Activated T-cell treated with anti-CD3 and anti-CD28 coated beads, Interleukin-2, amount 50 U/mL, for 1 hour (primary cell): Measurements from ENCODE around the gene FREM2.

Source experiments
- DNase-seq: peaks from one replicate; pipeline ENCODE4 v3.0.0-alpha.2; 2020

FREM2 gene

DNA sequence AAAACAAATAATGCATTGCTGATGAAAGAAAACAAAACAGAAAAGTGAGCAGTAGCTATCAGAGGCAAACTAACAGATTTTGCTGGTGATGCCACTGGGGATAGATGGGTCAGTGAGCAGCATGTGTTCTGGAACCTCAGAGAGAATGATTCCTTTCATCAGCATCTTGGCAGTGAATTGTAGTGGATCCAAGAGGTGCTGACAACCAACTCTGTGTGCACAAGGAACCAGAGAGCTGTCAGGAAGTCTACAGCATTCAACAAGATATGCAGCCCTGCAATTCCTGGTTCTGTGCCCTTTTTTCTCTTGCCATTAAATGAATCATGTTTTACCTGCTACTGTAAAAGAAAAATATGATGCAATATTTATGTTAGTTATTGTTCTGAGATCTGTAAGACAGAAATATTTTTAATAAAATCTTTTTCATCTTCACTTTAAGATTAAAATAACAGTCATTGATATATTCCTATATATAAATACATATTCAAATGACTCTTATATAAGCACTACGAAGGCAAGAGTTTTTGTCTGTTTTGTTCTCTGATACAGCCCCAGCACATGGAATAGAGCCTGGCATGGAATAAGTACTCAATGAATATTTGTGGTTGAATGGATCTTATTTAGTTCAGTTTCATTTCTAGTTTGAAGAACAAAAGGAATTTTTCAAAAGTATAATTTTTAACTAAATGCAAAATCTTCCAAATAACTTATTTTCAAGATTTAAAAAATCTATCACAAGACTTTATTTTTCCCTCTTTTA, 80.8 kb downstream of the FREM2 start:
- no peak for DNase-seq

DNA sequence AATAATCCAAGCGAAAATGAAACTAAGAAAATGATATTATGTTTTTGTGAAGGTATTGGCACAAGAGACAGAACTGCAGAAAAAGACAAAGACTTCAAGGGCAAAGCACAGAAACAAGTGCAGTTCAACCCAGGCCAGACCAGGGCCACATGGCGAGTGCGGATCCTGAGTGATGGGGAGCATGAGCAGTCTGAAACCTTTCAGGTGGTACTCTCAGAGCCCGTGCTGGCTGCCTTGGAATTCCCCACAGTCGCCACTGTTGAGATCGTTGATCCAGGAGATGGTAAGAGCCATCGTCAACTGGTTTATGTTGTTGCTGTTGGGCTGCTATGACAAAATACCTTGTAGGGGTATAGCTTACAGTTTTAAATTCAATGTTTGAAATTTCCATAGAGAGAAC, 82.6 kb downstream of the FREM2 start:
- DNase-seq: no peak

DNA sequence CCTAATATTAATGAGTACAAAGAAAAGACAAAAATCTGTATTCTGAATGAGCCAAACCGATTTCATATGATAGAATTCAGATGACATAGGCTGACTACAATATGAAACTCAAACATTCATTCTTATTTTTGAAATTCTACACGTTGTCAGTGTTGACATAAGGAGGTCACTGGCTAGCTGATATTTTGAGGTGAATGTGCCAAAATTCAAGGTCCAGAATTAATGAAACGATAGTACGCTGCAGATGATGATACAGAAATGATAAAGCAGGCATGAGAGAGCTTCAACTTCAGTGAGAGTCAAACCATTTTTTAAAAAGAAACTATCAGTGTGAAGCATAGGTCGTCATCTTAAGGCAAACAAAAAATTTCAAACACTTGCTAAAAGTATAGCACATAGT, 88.2 kb downstream of the FREM2 start:
- no peak for DNase-seq

DNA sequence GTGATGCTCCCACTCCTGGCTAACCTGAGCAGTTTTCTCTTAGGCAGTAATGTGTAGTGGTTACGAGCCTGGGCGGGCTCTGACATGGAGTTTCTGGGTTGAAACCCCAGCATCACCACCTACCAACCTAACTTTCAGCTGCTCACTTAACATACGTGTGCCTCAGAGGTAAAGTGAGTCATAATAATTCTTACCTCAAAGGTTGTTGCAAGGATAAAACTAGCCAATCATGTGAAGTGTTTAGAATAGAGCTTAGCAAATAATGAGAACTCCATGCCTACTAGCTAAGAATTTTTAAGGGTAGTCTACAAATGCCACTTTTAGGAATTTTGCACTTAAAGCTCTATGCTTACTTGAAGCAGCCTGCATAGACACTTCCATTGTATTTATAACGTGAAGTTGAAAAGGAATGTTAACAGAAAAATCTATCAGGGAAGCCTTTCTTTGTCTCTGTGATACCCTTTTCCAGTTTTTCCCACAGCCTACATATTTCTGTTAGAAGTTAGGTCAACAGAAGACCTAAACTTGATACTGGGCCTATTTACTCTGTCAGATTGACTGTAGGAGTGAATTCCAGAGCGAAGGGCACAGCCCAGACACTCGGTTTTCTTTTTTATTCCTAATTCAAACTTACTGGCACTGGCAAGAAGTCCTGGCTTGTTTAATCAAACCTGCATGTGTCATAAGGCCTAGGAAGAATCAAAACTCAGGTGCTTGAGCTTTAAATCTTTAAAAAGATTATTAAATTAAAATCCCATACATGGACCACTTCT, 90.7 kb downstream of the FREM2 start:
- no peak for DNase-seq

DNA sequence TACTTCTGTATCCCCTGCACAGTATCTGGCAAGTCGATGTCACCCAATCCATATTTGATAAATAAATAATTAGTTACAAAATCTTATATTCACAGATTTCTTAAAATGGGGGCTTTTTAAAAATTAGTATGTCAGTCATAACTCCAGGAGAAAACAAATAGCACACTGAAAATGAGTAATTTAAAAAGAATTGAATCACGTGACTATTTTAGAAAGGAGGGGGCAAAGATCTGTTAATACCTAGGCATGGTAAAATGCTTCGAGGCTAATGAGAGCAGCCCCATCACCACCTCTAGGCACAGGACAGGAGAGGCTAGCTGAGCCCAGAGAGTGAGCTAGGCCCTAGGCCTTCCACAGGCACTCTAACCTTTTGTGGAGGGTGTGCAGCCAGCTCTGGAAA, 94.7 kb downstream of the FREM2 start:
- DNase-seq: no peak

- DNase-seq: no peak
Observed at GRCh38 chr13:38784036-38784880, 97.4 kb downstream of the FREM2 start.

GRCh38 chr13:38785042-38785441, 98.2 kb downstream of the FREM2 start:
- DNase-seq: no peak

DNA sequence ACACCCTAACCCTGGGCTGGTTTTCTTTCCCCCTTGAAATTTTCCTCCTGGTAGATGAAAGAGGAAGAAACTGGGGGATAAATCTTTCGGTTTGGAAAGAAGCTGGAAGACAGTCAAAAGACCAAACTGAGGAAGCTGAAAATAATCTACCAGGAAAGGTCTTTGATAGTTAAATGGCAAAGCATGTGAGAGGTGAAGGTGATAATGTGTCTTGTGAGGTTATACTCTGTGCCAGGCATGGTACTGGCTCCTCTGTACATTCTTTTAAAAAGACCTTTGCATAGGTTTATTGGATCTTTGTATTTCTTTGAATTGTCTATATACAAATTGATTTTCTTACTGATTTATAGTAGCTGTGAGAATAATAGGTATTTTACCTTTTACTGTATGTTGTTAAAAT, 98.6 kb downstream of the FREM2 start:
- DNase-seq: no peak

- DNase-seq: no peak
Observed at GRCh38 chr13:38787550-38787949, 100.7 kb downstream of the FREM2 start.

GRCh38 chr13:38796890-38797289, 110.0 kb downstream of the FREM2 start:
- DNase-seq: no peak

DNA sequence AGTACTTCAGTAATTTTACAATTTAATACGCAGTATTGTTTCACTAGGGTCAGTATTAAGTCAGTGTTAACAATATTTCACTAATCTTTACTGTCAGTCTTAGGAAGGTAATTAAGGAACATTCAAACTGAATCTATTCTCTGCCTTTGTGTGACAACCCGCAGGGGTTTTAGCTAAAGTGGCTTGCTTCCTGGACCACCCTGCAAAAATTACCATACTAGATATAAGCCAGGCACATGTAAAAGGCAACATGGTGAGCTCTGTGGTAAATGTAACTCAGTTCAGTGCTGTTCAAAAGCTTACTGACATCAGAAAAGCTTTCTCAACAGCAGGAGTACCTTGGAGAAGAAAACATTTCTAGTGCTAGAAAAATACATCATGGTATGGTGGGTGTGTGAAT, 116.7 kb downstream of the FREM2 start:
- DNase-seq: no peak

GRCh38 chr13:38804061-38804460, 117.2 kb downstream of the FREM2 start:
- no peak for DNase-seq

DNA sequence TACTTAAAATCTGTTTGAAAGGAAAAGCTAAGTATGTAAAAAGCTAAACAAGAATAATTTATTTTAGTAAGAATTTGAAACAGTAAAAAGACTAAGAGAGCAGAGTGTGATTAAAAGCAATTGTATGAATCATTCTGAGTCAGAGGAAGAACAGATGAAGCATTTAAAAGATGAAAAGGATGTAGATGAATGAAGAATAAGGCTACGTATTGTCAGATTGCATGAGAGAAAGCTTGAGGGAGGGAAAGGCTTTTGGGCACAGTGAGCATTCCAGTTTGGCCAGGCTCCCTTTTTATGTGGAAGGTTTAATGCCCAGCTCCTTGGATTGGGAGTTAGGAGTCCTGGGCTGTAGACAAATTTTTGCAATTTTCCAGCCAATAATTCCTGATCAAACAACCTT, 117.7 kb downstream of the FREM2 start:
- DNase-seq: no peak

DNA sequence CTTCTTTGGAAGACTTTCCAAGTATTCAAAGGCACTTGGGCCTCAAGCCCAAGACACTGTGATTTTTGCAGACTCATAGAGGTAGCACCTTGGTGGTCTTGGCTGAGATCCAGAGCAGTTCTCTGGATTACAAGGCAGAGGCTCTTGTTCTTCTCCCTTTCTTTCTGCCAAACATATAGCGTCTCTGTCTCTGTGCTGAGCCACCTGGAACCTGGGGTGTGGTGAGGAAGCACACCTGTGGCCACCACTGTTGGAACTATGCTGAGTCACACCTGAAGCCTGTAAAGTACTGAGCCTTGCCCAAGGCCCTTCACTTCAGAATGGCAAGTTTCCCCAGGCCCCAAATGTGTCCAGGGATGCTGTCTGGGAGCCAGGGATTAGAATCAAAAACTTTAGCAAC, 127.5 kb downstream of the FREM2 start:
- no peak for DNase-seq

GRCh38 chr13:38819053-38819452, 132.2 kb downstream of the FREM2 start:
- no peak for DNase-seq

DNA sequence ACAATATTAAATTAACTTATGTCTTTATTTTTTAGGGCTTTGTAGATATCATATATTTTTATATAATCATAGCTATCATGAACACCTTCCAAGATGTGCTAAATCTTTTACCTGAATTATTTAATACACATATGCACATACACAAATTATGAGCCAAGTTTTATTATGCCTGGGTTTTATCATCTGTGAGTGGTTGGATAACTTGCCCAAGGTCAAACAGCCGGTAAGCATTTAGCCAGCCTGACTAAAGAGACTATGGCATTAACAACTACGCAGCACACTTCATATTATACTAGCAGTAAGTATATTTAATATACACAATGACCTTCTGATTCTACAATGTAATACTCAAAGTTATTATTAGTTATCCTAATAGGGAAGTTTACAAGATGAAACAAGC, 132.7 kb downstream of the FREM2 start:
- no peak for DNase-seq

DNA sequence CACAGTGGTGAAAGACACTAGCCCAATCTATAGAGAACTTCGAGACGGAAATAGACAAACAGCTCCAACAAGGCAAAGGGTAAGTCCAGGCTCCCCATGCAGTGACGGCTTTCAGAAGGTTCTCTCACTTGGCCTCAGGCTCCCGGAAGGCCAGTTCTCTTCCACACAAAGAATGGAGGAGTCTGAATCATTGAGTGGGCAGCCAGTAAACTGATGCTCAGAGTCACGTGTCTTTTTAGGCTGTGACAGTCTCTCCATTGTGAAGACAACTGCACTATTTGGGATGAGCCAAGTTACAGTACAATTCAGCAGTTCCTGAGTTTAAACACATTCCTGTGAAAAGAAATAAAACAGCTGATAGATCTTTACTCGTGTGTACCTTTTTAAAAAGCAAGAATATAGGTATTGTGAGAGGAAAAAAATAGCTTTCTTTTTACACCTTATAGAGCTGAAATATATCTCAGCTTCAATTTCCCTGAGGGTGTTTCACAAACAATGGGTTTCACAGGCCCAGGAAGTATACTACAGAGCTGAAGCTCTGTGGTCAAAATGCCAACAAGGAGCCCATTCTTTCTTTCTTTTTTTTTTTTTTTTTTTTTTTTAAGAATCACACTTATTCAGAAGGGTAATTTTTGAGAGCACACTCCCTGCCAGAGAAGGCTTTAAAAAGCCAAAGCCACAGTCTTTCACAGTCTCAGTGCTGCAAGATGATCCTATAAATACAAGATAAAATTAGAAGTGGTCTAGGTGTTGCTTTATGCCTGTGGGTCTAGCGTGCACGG, 135.1 kb downstream of the FREM2 start:
- no peak for DNase-seq

DNA sequence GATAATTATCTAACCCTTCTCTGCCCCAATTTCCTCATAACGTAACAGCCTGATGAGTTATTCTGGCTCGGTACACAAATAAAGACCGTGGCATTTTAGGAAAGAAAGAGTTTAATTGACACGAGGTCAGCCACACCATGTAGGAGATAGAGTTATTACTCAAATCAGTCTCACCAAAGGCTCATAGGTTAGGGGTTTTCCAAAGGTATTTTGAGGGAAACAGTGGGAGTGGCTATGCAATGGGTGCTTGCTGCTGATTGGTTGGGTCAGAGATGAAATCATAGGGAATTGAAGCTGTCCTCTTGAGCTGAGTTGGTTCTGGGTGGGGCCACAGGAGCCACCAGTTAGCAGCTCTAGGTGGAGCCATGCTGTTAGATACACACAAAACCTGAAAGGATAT, 137.5 kb downstream of the FREM2 start:
- no peak for DNase-seq

DNA sequence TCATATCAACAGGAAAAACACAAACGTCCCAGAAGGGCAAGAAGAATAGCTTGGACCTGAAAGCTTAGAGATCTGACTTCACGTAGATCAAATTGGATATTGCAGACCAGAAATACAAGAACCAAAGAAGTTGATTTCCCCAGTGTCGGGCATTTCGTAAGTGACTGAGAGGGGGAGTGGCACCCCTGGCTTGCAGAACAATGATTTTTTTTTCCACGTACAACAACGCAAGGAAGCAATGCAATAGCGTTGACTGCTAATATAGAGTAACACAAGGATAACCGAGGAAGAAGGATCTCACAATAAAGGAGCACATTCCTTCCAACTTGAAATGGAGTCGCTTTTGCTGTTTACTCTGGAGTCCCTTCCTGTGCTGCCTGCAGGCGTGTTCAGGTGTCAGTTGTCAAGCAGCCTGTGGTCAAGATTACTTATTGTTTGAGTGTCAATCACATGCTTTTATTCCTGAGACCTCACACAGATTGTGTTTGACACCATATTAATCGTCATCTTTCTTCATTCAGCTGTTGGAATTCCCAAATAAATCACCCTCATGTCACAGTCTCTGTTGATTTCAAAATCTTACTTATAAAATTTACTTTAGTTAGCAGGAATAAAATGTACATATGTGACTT, 139.4 kb downstream of the FREM2 start:
- DNase-seq: no peak

DNA sequence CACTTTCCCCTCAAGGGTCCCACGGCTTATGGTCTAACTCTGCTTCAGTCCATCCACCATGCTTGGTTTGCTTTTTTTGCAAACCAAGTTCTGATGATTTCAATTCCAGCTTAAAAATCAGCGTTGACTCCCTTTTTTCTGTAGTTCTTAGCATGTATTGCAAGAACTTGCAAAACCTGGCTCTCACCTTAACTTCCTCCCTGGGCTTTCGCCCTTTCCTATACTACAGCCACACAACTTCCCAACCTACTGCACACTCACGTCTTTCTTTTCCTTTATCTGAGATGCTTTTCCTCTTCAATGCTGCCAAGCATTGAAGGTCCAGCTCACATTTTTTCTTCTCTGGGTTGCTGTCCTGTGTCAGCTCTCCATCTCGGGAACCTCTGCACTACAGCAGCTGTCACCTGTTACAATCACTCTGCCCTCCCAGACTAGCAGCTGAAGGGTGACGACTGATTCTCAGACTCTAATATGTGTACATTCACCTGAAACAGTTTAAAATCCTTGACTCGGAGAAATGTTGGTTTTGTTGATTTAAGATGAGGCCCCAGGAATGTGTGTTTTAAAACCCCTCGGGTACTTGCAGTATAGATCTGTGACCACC, 143.7 kb downstream of the FREM2 start:
- DNase-seq: no peak

- DNase-seq: no peak
Observed at GRCh38 chr13:38844581-38844980, 157.7 kb downstream of the FREM2 start.

GRCh38 chr13:38848360-38848759, 161.5 kb downstream of the FREM2 start:
- DNase-seq: no peak
